Activated CD4-positive, alpha-beta T cell treated with anti-CD3 and anti-CD28 coated beads for 48 hours (primary cell): ENCODE measurements around the gene BTBD9.

ENCODE experiments used
- DNase-seq: peaks from one replicate; pipeline ENCODE4 v3.0.0-alpha.2; 2020

Gene BTBD9

DNA sequence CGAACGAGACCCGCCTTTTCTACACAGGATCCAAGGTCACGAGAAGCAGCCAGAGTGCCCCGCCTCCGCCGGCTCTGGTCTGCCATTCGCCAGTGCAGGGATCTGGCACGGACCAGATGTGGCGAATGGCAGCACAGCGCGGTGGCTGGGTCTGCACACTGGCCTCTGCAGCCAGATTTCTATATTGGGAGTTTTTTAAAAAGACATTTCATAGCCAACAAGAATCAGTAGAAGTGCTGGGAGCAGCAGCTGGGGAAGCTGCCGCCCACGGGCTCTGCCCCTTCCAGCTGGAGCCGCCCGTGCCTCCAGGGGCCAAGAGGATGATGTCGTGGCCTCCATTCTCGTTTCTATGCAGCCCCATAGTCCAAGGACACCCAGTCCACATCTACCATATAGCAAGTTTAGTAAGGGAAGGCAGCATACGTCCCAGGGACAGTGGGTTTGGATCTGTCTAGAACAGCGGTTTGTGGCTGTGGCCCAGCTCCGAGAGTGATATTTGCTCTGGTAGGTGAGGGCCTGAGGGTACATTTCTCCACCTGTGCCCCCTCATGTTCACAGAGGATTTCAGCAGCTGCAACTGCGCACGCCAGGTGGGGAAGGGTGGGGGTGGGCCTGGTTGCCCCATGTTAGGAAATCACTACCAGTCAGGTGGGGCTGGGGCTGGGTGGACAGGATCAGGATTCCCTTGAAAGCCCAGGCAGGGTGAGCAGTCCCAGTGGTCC lies 486.5 kb downstream of the BTBD9 start:
- no peak for DNase-seq

DNA sequence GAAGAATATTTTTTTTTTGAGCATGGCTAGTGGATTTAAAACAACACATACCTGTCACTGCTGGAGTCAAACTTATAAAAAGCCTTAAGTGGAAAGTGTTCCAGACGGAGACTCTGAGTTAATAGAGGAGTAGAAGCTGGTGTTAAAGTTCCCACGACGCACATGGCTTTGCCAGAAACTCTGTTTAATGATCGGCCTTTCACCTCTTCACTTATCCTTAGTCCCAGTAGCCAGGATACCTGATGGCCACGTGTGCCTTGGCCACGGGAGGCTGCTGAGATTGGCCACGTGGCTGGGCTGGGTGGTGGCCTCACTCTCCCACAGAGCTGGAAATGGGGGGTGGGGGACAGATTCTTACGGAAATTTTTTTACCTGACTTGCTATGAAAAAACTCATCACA lies 487.1 kb downstream of the BTBD9 start:
- no peak for DNase-seq

DNA sequence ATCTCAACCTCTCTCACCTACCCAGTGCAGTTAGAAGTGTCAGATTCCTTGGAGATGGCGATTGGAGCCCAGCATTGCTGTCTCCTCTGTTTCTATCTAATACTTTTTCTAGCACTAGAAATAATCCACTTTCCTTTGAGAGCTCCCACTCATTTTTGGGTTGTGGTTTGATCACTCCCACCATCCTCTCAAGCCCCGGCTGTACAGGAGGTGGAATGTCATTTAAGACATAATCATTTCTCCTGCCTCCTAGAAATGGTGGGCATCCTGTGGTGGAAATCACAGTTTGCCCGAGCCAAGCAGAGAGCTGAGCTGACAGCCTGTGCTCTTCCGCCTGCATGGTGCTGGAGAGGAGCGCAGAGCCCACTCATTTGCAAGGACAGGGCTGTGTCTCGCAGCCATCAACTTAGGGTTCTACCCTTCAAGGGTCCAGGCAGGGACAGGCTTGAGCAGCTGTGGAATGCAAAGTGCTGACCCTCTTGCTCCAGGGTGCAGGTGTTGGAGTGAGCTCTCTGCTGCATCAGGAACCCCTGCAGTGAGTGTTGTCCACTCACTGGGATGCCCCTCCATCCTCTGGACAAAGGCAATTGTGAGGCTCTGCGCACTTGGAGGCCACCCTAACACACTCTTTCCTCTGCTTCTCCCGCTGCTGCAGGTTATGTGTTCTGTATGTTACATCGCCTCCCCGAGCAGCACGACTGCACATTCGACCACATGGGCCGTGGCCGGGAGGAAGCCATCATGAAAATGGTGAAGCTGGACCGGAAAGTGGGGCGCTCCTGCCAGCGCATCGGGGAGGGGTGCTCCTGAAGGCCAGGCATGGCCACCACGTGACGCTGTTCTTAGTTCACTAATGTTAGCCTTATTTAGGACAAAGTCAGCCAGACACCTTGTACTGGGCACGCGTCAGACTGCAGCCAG lies 487.9 kb downstream of the BTBD9 start:
- DNase-seq: no peak

- no peak for DNase-seq
Measured at GRCh38 chr6:38150681-38151296, 488.9 kb downstream of the BTBD9 start.

GRCh38 chr6:38150021-38150420 lies 489.7 kb downstream of the BTBD9 start:
- DNase-seq: no peak

- DNase-seq: no peak
Measured at GRCh38 chr6:38149531-38149930, 490.2 kb downstream of the BTBD9 start.

GRCh38 chr6:38148606-38149005 lies 491.1 kb downstream of the BTBD9 start:
- DNase-seq: no peak

DNA sequence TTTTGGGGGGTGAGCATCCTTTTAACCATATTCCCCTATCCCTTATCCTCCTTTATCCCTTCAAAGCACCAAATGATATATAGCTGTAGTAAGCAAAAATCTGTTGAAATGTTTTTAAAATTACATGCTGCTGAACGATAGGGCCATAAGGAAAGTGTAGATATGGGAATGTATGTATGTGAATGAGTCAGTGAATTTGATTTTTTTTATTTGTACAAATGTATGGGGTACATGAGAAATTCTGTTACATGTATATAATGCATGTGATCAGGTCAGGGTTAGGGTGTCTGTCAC lies 493.0 kb downstream of the BTBD9 start:
- no peak for DNase-seq

- DNase-seq: no peak
Measured at GRCh38 chr6:38146021-38146733, 493.6 kb downstream of the BTBD9 start.

- DNase-seq: no peak
Measured at GRCh38 chr6:38144365-38144945, 495.3 kb downstream of the BTBD9 start.

GRCh38 chr6:38143191-38144150 lies 496.3 kb downstream of the BTBD9 start:
- no peak for DNase-seq

DNA sequence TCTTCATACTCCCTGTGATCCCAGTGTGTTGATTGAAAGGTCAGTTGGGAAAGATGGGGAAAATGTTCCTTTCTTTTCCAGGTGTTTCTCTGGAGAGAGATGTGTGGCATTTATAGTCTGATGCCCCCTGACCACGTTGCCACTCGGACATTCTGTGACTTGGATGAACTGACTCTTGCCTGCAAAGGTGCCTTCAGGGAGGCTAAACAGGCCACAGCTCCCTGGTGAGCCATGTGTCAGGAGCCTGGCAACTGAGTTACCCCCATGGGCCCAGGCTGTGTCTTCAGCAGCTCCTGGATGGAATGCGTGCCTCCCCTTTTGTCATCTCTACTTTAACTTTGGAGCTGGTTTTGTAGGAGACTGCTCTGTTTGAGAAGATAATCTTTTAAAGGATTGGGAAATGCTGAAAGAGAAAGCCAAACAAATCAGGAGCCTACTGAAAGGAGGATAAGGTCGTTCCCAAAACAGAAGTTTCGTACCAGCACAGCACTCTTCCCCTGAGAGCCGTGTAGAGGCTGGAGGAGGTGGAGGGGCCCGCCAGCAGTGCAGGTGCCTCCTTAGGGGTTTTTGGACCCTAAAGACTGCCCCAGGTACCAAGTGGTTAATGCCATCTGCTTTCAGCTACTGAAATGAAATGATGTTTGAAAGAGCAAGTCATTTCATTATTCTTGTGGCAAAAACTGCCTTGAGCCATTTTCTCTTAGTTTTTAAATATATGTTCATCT lies 497.4 kb downstream of the BTBD9 start:
- DNase-seq: no peak

DNA sequence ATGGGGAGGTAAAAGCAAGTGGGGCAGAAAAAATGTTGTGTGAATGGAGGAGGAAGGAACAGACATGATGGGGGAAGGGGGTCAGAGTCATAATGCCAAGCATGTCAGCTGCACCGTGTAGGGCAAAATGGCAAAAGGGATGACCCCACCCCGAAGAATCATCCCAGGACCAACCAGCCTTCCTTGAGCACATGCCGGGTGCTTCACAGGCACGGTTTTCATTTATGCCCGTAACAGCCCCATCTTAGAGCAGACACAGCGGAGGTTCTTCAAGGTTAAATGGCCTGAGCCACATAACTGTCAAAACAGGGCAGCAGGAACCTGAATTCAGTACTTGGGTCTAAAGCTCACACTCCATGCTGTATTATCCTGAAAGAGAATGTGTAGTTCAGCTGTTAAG lies 498.0 kb downstream of the BTBD9 start:
- no peak for DNase-seq

- no peak for DNase-seq
Measured at GRCh38 chr6:38141085-38141484, 498.6 kb downstream of the BTBD9 start.

- DNase-seq: no peak
Measured at GRCh38 chr6:38138374-38138773, 501.4 kb downstream of the BTBD9 start.

DNA sequence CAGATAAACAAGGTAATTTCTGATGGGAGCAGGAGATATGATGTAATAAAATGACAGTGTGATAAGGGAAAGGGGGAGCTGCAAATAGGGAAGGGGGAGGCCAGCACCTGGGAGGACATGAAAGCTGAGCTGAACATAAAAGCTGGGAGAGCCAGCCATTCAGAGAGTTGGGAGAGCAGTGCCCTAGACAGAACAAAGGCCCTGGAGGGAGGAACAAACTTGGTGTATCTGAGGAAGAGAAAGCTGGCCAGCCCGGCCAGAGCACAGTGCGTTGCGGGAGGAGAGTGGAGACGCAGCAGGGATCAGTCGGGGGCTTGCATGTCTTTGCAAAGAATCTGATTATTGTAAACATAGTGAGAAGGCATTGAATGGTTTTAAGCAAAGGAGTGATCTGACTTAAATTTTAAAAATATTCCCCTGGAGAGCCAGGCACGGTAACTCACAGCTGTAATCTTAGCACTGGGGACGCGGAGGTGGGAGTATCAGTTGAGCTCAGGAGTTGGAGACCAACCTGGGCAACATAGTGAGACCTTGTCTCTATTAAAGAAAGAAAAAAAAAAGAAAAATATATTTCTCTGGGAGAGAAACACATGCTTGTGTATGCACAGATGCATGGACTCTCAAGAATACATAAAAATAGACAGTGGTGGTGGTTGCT lies 502.0 kb downstream of the BTBD9 start:
- DNase-seq: no peak

- no peak for DNase-seq
Measured at GRCh38 chr6:38136547-38136946, 503.2 kb downstream of the BTBD9 start.

- DNase-seq: no peak
Measured at GRCh38 chr6:38134704-38135088, 505.0 kb downstream of the BTBD9 start.

- no peak for DNase-seq
Measured at GRCh38 chr6:38133932-38134703, 505.6 kb downstream of the BTBD9 start.

- peak; percentile 36 for DNase-seq
Measured at GRCh38 chr6:38131527-38131965, 508.2 kb downstream of the BTBD9 start.
